ENCODE data around the gene CNDP2.

Gene CNDP2

DNA sequence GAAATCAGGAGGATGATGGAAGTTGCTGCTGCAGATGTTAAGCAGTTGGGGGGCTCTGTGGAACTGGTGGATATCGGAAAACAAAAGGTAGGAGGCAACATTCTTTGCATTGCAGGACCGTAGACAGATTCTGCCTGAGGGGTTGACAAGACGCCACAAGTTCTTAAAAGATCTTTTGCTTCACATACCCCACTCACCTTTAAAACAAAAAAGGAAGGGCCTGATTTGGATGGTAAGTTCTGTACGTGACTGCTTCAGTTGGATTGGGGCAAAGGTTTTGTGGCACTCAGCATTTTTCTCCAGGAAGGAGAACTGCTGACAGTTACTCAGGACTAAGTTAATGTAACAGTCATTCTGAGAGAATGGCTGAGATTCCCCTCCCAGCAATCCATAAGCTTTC, 5.2 kb downstream of the CNDP2 start:
- no peak for DNase-seq

DNA sequence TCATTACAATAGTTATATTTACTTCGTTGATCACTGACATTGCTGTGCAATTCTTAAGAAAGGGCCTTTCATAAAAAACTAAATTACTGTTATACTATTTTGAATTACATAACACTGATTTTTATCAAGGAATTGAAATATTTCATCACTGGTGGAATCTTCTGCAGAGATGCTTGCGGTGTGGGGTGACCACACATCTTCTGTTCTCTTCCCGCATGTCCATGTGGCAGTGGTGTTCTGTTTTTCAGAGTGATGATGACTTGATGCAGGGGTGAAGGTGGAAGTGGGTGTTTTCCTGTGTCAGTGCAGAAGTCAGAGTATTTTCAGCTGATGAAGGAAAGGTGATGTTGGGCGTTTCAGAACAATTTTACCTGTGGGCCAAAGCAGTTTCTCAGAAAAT, 7.0 kb downstream of the CNDP2 start:
- no peak for DNase-seq

DNA sequence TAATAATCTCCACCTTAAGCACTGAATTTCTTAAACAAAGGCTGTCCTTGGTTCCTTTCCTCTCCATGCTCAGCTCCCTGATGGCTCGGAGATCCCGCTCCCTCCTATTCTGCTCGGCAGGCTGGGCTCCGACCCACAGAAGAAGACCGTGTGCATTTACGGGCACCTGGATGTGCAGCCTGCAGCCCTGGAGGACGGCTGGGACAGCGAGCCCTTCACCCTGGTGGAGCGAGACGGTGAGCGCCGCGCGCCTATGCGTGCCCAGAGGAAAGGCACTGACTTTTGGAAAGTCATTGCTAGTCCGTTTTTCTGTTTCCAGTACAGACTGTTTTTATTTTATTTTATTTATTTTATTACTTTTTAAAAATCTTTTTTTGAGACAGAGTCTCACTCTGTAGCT, 9.6 kb downstream of the CNDP2 start:
- no peak for DNase-seq

DNA sequence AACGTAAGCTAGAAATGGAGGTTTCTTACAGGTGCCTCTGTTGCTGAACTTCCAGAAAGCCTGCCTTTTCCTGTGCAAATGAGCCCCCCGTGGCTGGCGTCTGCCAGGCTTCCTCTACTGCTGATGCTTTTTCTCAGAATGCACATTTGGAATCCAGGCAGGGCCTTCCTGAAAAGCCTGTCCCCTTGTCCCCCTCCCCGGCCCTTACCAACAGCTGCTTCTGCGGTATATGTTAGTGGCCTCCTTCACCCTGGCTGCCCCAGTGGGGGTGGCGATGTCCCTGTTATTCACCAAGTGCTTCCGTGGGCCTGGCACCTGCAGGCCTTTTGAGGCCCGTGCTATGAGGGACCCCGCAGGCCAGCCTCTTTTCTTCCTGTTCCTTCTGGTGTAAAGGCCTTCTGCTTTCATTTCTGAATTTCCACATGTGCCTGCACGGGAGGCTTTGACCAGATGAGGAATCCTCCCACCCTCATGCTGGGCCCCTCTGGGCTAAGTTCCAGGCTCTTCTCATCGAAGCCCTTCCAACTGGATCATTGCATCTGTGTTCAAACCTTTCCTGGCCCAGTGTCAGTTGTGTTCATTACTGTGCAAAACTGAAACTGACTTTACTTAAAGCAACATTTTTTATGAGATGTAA, 10.4 kb downstream of the CNDP2 start:
- no peak for DNase-seq

DNA sequence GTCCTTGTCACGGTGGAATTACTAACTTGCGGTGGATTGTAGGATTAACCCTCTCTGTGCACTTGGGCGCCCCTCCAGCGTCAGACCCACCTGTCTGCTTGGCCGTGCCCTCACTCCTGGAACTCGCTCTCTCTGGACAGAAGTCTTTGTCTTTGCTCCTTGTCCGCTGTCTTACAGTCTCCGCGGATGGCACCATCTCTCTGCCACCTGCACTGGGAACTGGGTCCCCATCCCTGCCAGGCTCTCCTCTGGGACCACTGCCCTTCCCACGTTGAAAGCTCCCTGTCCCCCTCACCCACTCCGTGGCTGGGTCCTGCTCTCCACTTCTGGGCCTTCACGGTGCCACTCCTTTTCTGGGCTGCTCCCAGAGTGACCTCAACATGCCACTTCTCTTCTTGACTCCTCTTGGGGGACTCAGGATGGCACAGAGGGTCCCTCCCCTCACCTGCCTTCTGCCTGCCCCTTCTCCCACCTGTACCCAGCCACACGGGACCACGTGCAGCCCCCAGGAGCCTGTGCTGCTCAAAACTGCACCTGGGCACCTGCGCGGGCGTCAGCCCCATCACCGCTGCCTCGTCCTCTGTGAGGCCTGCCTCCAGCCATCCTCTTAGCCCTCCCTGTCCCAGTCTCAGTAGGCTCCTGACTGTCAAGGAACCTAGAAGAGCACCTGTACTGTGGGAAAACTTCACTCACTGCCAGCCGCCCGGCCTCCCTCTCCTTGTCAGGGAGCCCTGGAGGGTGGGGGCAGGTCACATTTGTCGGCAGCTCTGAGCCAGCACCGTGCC, 11.1 kb downstream of the CNDP2 start:
- no peak for DNase-seq

DNA sequence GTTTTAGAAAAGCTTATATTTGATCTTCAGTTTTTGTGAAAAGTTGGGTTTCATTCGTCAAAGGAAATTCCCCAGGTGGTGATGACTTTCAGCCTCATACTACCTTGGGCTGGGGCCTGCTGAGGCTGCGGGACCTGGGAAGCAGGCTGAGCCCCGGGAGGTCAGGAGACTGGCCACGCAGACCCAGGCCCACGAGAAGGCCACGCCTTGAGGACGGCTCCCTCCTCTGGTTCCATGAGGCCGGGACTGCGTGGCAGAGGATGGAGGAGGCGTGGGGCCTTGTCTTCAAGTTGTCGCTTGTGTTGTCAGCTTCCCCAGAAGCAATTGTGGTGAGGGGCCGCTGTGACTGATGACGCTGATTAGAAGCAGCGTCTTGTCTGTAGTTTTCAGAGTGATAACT, 11.8 kb downstream of the CNDP2 start:
- no peak for DNase-seq

DNA sequence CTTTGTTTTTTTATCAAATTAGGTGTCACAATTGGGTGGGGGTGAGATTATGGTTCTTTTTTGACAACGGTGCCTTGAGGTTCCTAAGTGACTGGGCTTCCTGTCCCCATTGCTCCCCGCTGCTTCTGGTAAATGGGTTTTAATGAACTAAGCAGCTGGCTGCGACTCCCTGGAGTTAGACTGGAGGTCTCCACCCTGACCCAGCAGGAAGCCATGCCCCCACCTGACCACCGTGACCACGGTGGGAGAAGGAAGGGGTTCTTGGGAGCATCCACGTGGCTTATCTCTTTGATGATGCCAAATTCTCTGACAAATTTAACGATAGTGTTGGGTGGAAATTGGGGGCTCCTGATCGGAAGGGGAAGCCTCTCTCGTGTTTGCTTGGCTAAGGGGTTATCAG, 12.2 kb downstream of the CNDP2 start:
- DNase-seq = no peak

DNA sequence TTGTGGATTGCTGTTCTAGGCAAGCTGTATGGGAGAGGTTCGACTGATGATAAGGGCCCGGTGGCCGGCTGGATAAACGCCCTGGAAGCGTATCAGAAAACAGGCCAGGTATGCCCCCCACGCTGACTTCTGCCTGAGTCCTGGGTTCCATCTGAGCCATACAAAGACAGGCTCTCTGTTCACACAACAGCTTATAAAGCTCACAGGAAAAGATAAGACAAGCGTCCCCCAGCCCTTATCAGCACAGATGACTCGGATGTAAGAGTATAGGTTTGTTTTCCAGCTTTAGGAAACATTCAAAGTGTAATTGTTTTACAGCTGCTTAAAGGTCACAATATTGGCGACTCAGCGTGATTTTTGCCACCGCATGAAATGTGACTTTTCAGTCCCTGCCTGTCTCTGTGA, 12.7 kb downstream of the CNDP2 start:
- DNase-seq = no peak

DNA sequence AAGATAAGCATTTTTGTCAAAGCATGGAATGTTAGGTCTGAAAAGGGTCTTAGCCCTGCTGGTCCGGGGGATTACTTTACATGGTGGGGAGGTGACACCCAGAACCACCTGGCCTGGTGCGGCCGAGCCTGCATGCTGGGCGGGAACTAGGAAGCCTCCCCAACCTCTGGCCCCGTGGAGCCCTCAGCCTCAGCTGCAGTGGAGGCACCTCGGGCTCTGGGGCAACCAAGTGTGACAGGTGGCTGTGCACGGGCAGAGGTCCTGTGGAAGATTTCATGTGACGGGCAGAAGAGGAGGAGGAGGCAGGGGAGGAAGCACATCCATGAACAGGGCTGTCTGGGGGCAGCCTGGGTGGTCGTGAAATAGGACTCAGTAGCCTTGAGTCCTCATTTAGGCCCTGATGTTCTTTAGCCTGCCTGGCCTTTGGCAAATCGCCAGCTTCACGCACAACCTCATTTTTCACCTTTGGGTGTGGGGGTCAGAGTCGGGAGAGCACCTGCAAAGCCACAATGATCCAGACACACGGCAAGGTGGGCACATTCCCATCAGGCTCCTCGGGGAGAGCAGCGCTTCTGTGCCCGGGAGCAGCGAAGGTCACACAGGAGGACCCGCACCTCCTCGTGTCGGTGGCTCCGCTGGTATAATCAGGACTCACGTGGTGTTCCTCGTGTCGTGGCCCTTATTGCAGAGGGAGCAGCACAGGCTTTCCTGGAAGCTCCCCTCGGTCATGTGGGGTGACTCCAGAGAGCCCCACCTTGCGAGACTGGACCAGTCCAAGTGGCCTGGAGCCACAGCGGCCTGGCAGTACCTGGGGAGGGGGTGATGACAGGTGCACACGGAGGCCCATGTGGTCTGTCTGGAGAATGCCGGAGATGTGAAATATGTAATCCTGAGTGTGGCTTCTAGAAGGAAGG, 13.9 kb downstream of the CNDP2 start:
- no peak for DNase-seq

DNA sequence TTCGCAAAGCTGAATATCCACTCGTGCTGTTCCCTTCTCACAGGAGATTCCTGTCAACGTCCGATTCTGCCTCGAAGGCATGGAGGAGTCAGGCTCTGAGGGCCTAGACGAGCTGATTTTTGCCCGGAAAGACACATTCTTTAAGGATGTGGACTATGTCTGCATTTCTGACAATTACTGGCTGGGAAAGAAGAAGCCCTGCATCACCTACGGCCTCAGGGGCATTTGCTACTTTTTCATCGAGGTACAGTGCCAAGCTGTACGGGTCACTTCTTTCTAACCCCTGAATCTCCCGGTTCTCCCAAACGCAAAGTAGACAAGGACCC, 14.6 kb downstream of the CNDP2 start:
- DNase-seq = no peak

DNA sequence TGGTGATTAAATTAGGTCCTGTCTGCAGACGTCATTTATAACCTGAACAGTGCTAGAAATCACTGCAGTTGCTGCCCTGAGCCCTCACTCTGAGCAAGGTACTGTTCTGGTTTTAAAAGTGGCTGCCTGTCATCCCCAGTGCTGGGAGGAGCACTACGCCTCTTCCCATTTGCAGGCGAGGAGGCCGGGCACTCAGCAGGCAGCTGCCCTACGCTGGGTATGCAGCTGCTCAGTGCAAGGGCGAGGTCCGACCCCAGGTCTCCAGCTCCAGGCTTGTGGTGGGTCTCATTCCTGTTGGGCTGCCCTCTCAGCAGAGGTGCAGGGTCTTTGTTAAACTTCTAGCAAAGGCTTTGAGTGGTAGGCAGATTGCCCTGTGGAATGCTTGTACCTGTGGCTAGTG, 15.7 kb downstream of the CNDP2 start:
- DNase-seq = no peak

DNA sequence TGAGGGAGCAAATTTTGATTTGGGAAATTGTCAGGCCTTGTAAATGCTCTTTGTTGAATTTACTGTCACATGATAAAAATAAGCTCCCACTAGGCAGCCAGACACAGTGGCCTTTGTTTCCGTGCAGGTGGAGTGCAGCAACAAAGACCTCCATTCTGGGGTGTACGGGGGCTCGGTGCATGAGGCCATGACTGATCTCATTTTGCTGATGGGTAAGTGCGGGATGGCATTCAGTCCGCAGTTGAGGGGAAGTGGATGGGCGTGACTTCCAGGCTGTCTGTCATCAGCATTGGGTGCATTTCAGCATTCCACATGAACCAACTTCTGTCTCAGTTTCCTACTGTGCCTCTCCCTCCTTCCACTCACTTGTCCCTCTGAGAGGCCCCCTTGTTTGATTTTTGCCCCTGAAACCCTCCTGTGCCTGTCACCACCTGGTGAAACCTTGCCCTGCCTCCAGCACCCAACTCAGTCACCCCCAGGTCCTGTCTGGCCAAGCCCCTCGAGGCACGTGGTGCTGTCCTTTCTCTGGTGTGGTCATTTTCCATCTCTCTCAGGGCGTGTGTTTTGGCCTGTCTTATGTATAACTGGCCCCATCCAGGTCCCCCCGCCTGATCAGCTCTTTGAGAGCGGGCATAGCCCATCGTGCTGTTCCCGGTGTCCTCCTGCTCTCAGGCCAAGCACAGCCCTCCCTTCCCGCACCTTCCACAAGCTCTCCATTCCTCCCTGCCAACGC, 16.3 kb downstream of the CNDP2 start:
- no peak for DNase-seq

DNA sequence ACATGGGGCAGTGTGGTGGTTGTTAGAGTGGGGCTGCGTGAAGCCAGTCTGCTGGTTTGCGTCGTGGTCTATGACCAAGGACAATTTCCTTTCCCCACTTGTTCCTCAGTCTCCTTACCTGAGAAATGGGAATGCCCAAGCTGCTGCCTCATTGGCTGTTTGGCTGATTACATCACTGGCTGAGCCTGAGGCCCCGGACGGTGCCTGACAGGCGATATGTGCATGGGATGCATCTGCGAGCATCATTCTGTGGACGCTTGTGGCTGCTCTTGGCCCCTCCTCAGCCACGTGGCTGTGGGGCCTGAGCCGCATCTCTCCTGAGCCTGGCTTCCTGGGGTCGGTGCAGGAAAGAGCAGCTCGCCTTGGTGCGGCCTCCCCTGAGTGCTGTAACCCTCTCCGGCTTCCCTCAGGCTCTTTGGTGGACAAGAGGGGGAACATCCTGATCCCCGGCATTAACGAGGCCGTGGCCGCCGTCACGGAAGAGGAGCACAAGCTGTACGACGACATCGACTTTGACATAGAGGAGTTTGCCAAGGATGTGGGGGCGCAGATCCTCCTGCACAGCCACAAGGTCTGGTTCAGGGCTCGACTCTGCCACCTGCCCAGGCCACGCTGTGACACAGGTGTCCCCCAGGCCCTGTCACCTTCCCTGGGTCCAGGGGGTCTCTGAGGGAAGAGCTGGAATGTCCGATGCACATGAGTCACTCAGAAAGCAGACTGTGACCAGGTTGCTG, 17.2 kb downstream of the CNDP2 start:
- no peak for DNase-seq

DNA sequence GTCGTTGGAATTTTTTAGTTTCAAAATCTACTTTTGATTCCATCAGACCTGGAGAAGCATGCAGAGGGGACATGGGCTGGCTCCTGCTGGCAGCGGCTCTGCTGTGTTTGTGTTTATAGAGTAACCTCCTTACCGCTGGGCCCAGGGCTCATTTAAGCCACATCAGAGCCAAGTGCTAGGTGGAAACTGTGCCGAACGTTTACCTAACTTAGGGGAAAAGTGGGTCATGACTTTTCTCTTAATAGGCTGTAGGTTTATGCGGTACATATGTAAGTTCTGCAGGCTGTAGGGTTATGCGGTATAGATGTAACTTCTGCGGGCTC, 17.7 kb downstream of the CNDP2 start:
- DNase-seq = no peak

DNA sequence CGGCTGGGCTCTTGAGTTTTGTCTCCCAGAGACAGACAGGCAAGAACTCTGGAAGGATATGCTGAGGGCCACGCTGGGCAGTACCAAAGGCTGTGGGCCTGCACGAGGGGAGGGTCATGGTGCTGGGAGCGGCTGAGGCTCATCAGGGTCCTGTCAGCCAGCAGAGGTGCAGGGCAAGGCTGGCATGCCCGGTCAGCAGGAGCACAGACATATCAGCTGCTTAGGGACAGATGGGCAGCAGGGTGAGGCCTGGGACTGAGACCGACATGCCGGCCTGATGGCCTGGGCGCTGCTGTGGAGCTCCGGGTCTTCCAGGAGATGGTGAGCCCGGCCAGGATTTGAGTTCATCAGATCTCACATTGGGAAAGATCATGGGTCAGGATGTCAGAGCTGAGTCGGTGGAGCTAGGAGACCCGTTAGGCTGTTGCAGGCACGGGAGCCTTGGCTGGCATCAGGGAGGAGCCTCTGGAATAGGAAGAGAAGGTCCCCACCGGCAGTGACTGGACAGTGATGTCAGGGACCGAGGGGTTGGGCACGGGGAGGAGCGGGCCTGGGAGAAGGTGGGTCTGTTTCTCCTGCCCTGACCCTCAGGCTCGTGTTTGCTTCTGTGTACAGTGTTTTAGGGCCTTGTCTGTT, 18.8 kb downstream of the CNDP2 start:
- no peak for DNase-seq

DNA sequence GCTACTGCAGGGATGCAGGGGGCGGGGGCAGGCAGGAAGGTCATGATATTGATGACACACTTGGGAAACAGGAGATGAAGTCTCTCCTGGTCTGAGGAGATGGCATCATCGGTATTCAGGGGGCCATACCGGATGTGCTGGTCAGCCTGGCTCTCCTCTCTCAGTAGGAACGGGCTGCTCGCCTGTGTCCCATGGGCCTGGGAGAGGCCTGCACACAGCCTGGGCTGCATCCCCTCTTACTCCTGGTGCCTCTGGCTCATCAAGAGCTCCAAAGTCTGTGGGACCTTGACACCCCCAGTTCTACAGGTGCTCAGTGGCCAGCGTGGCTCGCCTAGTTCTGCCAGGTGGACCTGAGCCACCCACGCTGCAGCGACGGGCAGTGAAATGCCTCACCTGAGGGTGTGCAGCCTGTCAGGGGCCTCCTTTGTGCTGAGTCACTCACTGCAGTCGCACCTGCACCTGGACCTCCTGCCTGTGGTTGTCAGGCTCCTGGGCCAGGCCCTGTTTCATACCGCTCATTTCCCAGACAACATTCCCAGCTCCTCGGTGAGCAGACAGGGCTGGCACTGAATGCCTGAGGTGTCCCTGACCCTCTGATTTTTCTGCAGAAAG, 19.6 kb downstream of the CNDP2 start:
- no peak for DNase-seq

DNA sequence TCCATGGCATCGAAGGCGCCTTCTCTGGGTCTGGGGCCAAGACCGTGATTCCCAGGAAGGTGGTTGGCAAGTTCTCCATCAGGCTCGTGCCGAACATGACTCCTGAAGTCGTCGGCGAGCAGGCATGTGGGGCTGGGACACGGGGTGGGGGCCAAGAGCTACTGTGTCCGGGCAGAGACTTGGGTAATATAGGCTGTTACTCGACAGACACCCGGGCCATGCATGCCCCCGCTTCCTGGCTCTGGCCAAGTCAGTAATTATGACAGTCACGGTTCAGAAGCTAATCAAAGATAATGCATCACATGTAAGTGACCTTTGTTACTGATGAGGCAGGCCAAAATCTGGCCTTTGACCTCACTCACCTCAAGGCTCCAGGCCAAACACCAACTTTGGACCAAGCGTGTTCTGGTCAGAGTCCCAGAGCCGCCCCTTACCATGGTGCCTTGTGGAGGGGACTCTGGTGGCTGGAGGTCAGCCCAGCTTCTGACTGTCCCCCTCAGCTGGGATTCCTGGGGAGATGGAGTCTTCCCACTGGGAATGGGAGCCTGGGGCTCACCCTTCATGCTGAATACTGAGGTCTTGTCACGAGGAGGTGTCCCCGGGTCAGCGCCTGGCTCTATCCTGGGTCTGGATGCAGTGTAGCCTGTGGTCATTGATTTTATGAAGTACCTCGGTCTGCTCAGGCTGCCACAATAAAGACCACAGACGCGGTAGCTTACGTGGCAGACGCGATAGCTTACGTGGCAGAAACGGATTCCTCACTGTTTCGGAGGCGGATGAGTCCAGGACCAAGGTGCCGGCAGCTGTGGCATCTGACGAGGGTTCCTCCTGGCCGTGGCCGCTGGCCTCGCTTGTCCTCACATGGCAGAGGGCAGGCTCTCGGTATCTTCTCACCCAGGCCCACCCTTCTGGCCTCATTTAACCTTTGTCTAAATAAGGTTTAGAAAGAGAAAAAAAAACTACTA, 20.4 kb downstream of the CNDP2 start:
- DNase-seq = no peak

DNA sequence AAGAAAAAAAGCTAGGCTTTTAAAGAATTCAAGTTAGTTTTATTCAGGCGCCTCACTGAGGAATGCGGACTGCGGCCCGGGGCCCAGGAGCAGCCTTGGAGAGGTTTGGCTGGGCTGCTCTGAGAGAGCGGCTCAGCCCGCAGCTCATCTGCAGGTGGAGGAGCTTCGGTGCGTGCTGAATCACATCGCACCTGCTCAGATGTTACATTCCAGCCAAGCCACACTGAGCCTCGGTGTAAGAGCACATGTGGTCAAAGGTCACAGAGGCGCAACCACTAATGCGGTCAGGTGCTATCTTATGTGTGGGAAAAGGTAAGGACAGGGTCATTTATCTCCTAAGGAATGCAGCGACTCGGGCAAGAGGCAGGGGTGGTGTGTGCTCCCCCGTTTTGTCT, 21.1 kb downstream of the CNDP2 start:
- no peak for DNase-seq

DNA sequence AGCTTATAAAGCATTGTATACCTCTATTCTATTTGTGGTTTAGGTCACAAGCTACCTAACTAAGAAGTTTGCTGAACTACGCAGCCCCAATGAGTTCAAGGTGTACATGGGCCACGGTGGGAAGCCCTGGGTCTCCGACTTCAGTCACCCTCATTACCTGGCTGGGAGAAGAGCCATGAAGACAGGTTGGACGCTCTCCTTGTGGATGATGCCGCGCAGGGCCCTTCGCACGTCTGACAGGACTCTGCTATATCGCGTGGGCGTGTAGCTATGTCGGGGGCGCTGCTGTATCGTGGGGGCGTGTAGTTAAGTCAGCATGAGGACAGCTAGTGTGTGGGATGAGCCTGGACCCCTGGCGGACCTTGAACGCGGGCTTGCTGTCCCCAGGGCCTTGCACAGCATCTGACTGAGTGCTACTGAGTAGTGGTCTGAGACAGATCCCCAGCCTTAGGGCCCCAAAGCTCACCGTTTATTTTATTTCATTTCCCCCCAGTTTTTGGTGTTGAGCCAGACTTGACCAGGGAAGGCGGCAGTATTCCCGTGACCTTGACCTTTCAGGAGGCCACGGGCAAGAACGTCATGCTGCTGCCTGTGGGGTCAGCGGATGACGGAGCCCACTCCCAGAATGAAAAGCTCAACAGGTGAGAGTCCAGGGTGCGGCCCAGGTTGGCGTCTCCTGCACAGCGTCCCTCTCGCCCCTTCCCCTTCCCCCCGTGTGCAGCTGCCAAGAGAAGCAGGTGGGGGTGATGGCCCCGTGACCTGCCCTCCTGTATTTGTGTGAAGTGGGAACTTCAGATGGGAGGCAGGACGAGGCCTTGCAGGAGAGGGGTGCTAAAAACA, 22.5 kb downstream of the CNDP2 start:
- DNase-seq = no peak

All from GOT3 (cell line).